ENCODE data around the gene UTP18. TPM values are rescaled to one million over a fixed set of nuclear protein-coding genes. Genes with fewer than 3 reads are reported as not detected.
A peak's percentile ranks its signal among the peaks of the same experiment; 100 is the strongest.

Gene UTP18
- total RNA-seq, 6 donors from 2014 or later: 18.9 to 40.0 (median 33.3) TPM

GRCh38 chr17:51257150-51258081 lies 2.9 kb upstream of the UTP18 start:
- no peak for TF ChIP-seq CTCF (IDR thresholded peaks at IDR 0.05)
- Histone ChIP-seq H3K4me1 (peaks cover 25 to 51% (median 41%) of the 10 kb centered on the region in 4 donors), H3K36me3 (peaks cover 0 to 7% (median 2%) of the 10 kb centered on the region in 4 donors), H3K27ac (no peak overlapping the region), H3K9me3 (no peaks in the 10 kb centered on the region), H3K27me3 (no peaks in the 10 kb centered on the region), H3K4me3 (no peak overlapping the region)
- DNase-seq (no peak), ATAC-seq (ENCODE audit: low FRiP score in 2 of 2) (no peak)
- WGBS, 2 donors: 60 to 72% methylated on average over 3 of the region's 3 CpGs

GRCh38 chr17:51258756-51259563 lies 1.4 kb upstream of the UTP18 start:
- Histone ChIP-seq H3K27ac (peak overlapping the region; percentile 91 to 99 (median 98)), H3K27me3 (no peaks in the 10 kb centered on the region), H3K4me1 (peaks cover 25 to 60% (median 46%) of the 10 kb centered on the region in 4 donors), H3K36me3 (peaks cover 0 to 16% (median 2%) of the 10 kb centered on the region in 4 donors), H3K4me3 (peak overlapping the region; percentile 81 to 100 (median 92)), H3K9me3 (no peaks in the 10 kb centered on the region)
- TF ChIP-seq POLR2A (IDR thresholded peaks at IDR 0.05) (no peak), CTCF (IDR thresholded peaks at IDR 0.05) (no peak), EP300 (IDR thresholded peaks at IDR 0.05) (no peak), POLR2AphosphoS5 (IDR thresholded peaks at IDR 0.05) (no peak)
- DNase-seq (peak in 1 of 2 donors; percentile 10), ATAC-seq (ENCODE audit: low FRiP score in 2 of 2) (no peak)
- 2 to 4% methylated on average over 17 to 18 of the region's 18 CpGs for WGBS, 2 donors

GRCh38 chr17:51259564-51260236 lies 646 bp upstream of the UTP18 start, which contains the start of gene MBTD1:
MBTD1 (minus strand) TSS chr17:51260049; CDS start chr17:51225161, 34,888 bp downstream.
- ATAC-seq (ENCODE audit: low FRiP score in 2 of 2) (peak; percentile 94 to 98), DNase-seq (peak; percentile 95 to 99)
- H3K27ac ChIP-seq: peak within 1 kb of the TSS; percentile 91 to 99 (median 98)
- no peaks in the 10 kb centered on the region for H3K27me3 ChIP-seq
- peaks cover 25 to 60% (median 47%) of the 10 kb centered on the region in 4 donors for H3K4me1 ChIP-seq
- H3K36me3 ChIP-seq: peaks cover 0 to 21% (median under 1%) of the 10 kb centered on the region in 4 donors
- peak in 1 of 4 donors; percentile 23 for TF ChIP-seq POLR2A (IDR thresholded peaks at IDR 0.05)
- peak in 1 of 2 donors; percentile 87 for TF ChIP-seq POLR2AphosphoS5 (IDR thresholded peaks at IDR 0.05)
- no peak for TF ChIP-seq EP300 (IDR thresholded peaks at IDR 0.05)
- TF ChIP-seq CTCF (IDR thresholded peaks at IDR 0.05): no peak
- H3K9me3 ChIP-seq: no peaks in the 10 kb centered on the region
- WGBS, 2 donors: 1 to 2% methylated on average over 24 to 40 of the region's 42 CpGs
- H3K4me3 ChIP-seq: peak within 1 kb of the TSS; percentile 81 to 100 (median 92)

GRCh38 chr17:51261024-51261963 lies 948 bp downstream of the UTP18 start:
- ATAC-seq (ENCODE audit: low FRiP score in 2 of 2) (peak in 1 of 2 donors; percentile 13), DNase-seq (peak in 1 of 2 donors; percentile 43)
- peaks cover 25 to 55% (median 45%) of the 10 kb centered on the region in 4 donors for H3K4me1 ChIP-seq
- H3K27ac ChIP-seq: peak overlapping the region; percentile 91 to 99 (median 98)
- H3K27me3 ChIP-seq: no peaks in the 10 kb centered on the region
- no peak for TF ChIP-seq EP300 (IDR thresholded peaks at IDR 0.05)
- TF ChIP-seq POLR2A (IDR thresholded peaks at IDR 0.05): peak in 1 of 4 donors; percentile 50
- TF ChIP-seq CTCF (IDR thresholded peaks at IDR 0.05): peak in 1 of 6 experiments; percentile 2
- TF ChIP-seq POLR2AphosphoS5 (IDR thresholded peaks at IDR 0.05): no peak
- H3K9me3 ChIP-seq: no peaks in the 10 kb centered on the region
- H3K36me3 ChIP-seq: peaks cover 0 to 35% (median 3%) of the 10 kb centered on the region in 4 donors
- H3K4me3 ChIP-seq: peak overlapping the region; percentile 58 to 100 (median 88)
- WGBS, 2 donors: 11 to 14% methylated on average over 24 to 39 of the region's 42 CpGs
